ENCODE results near the gene CDH23.
A peak's percentile ranks its signal among the peaks of the same experiment; 100 is the strongest.

The CDH23 gene

GRCh38 chr10:71382757-71383156, 14.0 kb upstream of the CDH23 start:
- TF ChIP-seq TAF1 (IDR thresholded peaks at IDR 0.05; ENCODE audit: borderline replicate concordance, insufficient read depth, low read length), result no peak
- no peak for TF ChIP-seq POLR2AphosphoS5 (IDR thresholded peaks at IDR 0.05; ENCODE audit: low read depth, low read length)
- TF ChIP-seq SIN3A (IDR thresholded peaks at IDR 0.05; ENCODE audit: borderline replicate concordance, insufficient read depth, low read length), result no peak
- no peak for TF ChIP-seq FOXP2 (optimal IDR thresholded peaks at IDR 0.05; ENCODE audit: borderline replicate concordance, extremely low read depth, extremely low read length, insufficient read depth)
- no peak for TF ChIP-seq REST (IDR thresholded peaks at IDR 0.05; ENCODE audit: insufficient read depth in 1 of 2, low read depth in 2 of 2, low read length in 2 of 2)

- TF ChIP-seq FOXP2 (optimal IDR thresholded peaks at IDR 0.05; ENCODE audit: borderline replicate concordance, extremely low read depth, extremely low read length, insufficient read depth), result peak; percentile 14
- no peak for TF ChIP-seq SIN3A (IDR thresholded peaks at IDR 0.05; ENCODE audit: borderline replicate concordance, insufficient read depth, low read length)
Measured at GRCh38 chr10:71383972-71384687, 12.6 kb upstream of the CDH23 start.

GRCh38 chr10:71388171-71388570, 8.5 kb upstream of the CDH23 start:
- TF ChIP-seq POLR2AphosphoS5 (IDR thresholded peaks at IDR 0.05; ENCODE audit: low read depth, low read length) (no peak), TAF1 (IDR thresholded peaks at IDR 0.05; ENCODE audit: borderline replicate concordance, insufficient read depth, low read length) (no peak), FOXP2 (optimal IDR thresholded peaks at IDR 0.05; ENCODE audit: borderline replicate concordance, extremely low read depth, extremely low read length, insufficient read depth) (no peak), SIN3A (IDR thresholded peaks at IDR 0.05; ENCODE audit: borderline replicate concordance, insufficient read depth, low read length) (no peak), REST (IDR thresholded peaks at IDR 0.05; ENCODE audit: insufficient read depth in 1 of 2, low read depth in 2 of 2, low read length in 2 of 2) (no peak)

GRCh38 chr10:71388583-71389310, 8.0 kb upstream of the CDH23 start:
- no peak for TF ChIP-seq REST (IDR thresholded peaks at IDR 0.05; ENCODE audit: insufficient read depth in 1 of 2, low read depth in 2 of 2, low read length in 2 of 2)
- no peak for TF ChIP-seq TAF1 (IDR thresholded peaks at IDR 0.05; ENCODE audit: borderline replicate concordance, insufficient read depth, low read length)
- TF ChIP-seq FOXP2 (optimal IDR thresholded peaks at IDR 0.05; ENCODE audit: borderline replicate concordance, extremely low read depth, extremely low read length, insufficient read depth), result no peak
- TF ChIP-seq POLR2AphosphoS5 (IDR thresholded peaks at IDR 0.05; ENCODE audit: low read depth, low read length), result no peak
- TF ChIP-seq SIN3A (IDR thresholded peaks at IDR 0.05; ENCODE audit: borderline replicate concordance, insufficient read depth, low read length), result no peak

GRCh38 chr10:71389768-71390460, 6.8 kb upstream of the CDH23 start:
- TF ChIP-seq TAF1 (IDR thresholded peaks at IDR 0.05; ENCODE audit: borderline replicate concordance, insufficient read depth, low read length) (no peak), POLR2AphosphoS5 (IDR thresholded peaks at IDR 0.05; ENCODE audit: low read depth, low read length) (no peak), FOXP2 (optimal IDR thresholded peaks at IDR 0.05; ENCODE audit: borderline replicate concordance, extremely low read depth, extremely low read length, insufficient read depth) (no peak), REST (IDR thresholded peaks at IDR 0.05; ENCODE audit: insufficient read depth in 1 of 2, low read depth in 2 of 2, low read length in 2 of 2) (no peak), SIN3A (IDR thresholded peaks at IDR 0.05; ENCODE audit: borderline replicate concordance, insufficient read depth, low read length) (no peak)
